Heart right ventricle (tissue), 16 donors: ENCODE results near the gene MVP. TPM values are rescaled to one million over a fixed set of nuclear protein-coding genes. Genes with fewer than 3 reads are reported as not detected.
"Not testable (repeated sequence)": the region's sequence is repeated elsewhere in the genome, so short reads cannot be mapped to it uniquely, and the experiment has no call there.

Experiments used
- ATAC-seq, 8 donors: fragments of 200-7000 bp; cut with Tn5 transposase; one replicate each; pipeline ENCODE4 v1.9.1; 2020; ENCODE audit warnings: mild to moderate bottlenecking in 8 of 8, moderate library complexity in 8 of 8, moderate number of reproducible peaks in 1 of 8
- DNase-seq, 2 donors: peaks; one replicate each; pipeline ENCODE4 v3.0.0-alpha.2; 2020
- H3K27ac ChIP-seq, 10 donors: fragments of 200-600 bp; sonication (generic) in 2 of 10; one replicate each; pipeline versions ENCODE4 v1.5.0 to v1.8.0; 2020 to 2022; ENCODE audit warnings: mild to moderate bottlenecking in 3 of 10
- H3K27me3 ChIP-seq, 7 donors: fragments of 200-600 bp; one replicate each; pipeline ENCODE4 v1.8.0; 2021 to 2022; ENCODE audit warnings: mild to moderate bottlenecking in 2 of 7
- H3K36me3 ChIP-seq, 9 donors: fragments of 200-600 bp; sonication (generic) in 1 of 9; one replicate each; pipeline versions ENCODE4 v1.5.0 to v1.8.0; 2020 to 2022; ENCODE audit warnings: mild to moderate bottlenecking in 2 of 9
- H3K4me1 ChIP-seq, 9 donors: fragments of 200-600 bp; sonication (generic) in 1 of 9; one replicate each; pipeline versions ENCODE4 v1.5.0 to v1.8.0; 2020 to 2022; ENCODE audit warnings: mild to moderate bottlenecking in 4 of 9
- H3K4me3 ChIP-seq, 10 donors: fragments of 200-600 bp; sonication (generic) in 2 of 10; one replicate each; pipeline versions ENCODE4 v1.5.0 to v1.8.0; 2020 to 2022; ENCODE audit warnings: mild to moderate bottlenecking in 7 of 10, moderate library complexity in 2 of 10
- H3K9me3 ChIP-seq, 11 donors: fragments of 200-600 bp in 10 of 11; sonication (generic) in 2 of 11; one replicate each; pipeline versions ENCODE4 v1.5.0 to v1.8.0; 2013 to 2022; ENCODE audit warnings: mild to moderate bottlenecking in 2 of 11, control low read depth in 1 of 11, moderate library complexity in 1 of 11
- WGBS, 2 donors: extraction: QIAGEN DNeasy Blood & Tissue Kit; methylation state at CpG; one replicate each; pipeline ENCODE4 v1.1.7; 2013; ENCODE audit warnings: inconsistent platforms in 1 of 2; 5-methylcytosine and 5-hydroxymethylcytosine counted together
- intact Hi-C, 10 donors: fragments of 100-400 bp; cut with DNase I; formaldehyde crosslinking; loops; one replicate each; pipeline versions ENCODE4 v1.11.1 to v1.14.2; 2022
- long read RNA-seq, 3 donors: library from polyadenylated mRNA; unstranded; transcript quantifications; one replicate each; pipeline ENCODE4 v2.0.0, GENCODE V29; 2020 to 2021
- polyA plus RNA-seq, 2 donors: library from polyadenylated mRNA; stranded (reverse); fragments of 200-250 nt; gene quantifications; one replicate each; pipeline ENCODE4 v1.2.3, GENCODE V29; 2013
- total RNA-seq, 10 donors: library from RNA; stranded (reverse); fragmentation: NEBNext Ultra II Directional in 3 of 10; extraction: Animal tissue kit (Norgen Biotek cat#: 25700) in 3 of 10; gene quantifications; one replicate each; pipeline versions ENCODE4 v1.2.1 to v1.2.4, GENCODE V29; 2021 to 2023
- TF ChIP-seq, protein P1 (sequence below), 9 donors: fragments of 200-600 bp; sonication (generic) in 2 of 9; IDR thresholded peaks; one replicate each; pipeline versions ENCODE4 v1.5.0 to v1.8.0; 2021 to 2022; ENCODE audit warnings: antibody characterized with exemption in 9 of 9, mild to moderate bottlenecking in 5 of 9, moderate library complexity in 1 of 9
- donor health status: Arrhythmogenic right ventricular cardiomyopathy.
- donor health status: ischemic (EF 13 %, LVEDD 7.1; RV severe dilation, severe dysfunction).
- donor health status: healthy with polysubstance abuse.
- donor health status: DM: no; HTN: yes; CAD: no.
- donor health status: DM: no; HTN: no; CAD: no.
- donor health status: ischemic (EF 25% LVEDD 6.9; RV normal size, moderate dysfunction).
- donor health status: ischemic (EF 25% LVEDD 5.7; RV mildly dilated, moderate dysfunction).
- donor health status: healthy.
- donor health status: DM: yes; HTN: yes; CAD: no.
- donor health status: Ischemic cardiomyopathy.
- donor health status: ischemic (EF 35%, LVEDD 5.7; RV mildly dilated, moderate dysfunction).
- donor health status: nonischemic (EF 11% LVEDD 7.7; RV severe dilation, severe dysfunction).
- donor health status: DM: yes; HTN: yes; CAD: no.
- donor health status: PGD.
- donor health status: ischemic (EF 29% LVEDD 5.4; RV normal size, mild dysfunction).
- donor health status: nonischemic (EF 23%, LVEDD 6.1; RV moderate dilation, normal function).

Gene MVP
- total RNA-seq, result 100 to 1,000 TPM in 1 of 10 donors, 10 to 100 TPM in 9; 24.5 to 122 (median 37.4) TPM
- 10 to 100 TPM; 50.9 to 53.0 TPM for polyA plus RNA-seq
- long read RNA-seq, donor 1, transcript MVP-202 (15 exons, 2,925 nt), result minor isoform, 6 of 70 reads
- long read RNA-seq, donor 1, transcript MVP-201 (15 exons, 2,870 nt), result major isoform, 19 of 70 reads
- long read RNA-seq, donor 1, partial matches to known transcripts, result 45 of 70 reads
- long read RNA-seq, donor 1, other reads (novel, unspliced or antisense), result 0 of 70 reads
- long read RNA-seq, donor 2, transcript MVP-201 (15 exons, 2,870 nt), result major isoform, 11 of 53 reads
- long read RNA-seq, donor 2, partial matches to known transcripts, result 34 of 53 reads
- long read RNA-seq, donor 2, other reads (novel, unspliced or antisense), result 4 of 53 reads
- long read RNA-seq, donor 3, transcript MVP-201 (15 exons, 2,870 nt), result major isoform, 89 of 200 reads
- long read RNA-seq, donor 3, transcript MVP-202 (15 exons, 2,925 nt), result minor isoform, 25 of 200 reads
- long read RNA-seq, donor 3, partial matches to known transcripts, result 74 of 200 reads
- long read RNA-seq, donor 3, other reads (novel, unspliced or antisense), result 12 of 200 reads

DNA sequence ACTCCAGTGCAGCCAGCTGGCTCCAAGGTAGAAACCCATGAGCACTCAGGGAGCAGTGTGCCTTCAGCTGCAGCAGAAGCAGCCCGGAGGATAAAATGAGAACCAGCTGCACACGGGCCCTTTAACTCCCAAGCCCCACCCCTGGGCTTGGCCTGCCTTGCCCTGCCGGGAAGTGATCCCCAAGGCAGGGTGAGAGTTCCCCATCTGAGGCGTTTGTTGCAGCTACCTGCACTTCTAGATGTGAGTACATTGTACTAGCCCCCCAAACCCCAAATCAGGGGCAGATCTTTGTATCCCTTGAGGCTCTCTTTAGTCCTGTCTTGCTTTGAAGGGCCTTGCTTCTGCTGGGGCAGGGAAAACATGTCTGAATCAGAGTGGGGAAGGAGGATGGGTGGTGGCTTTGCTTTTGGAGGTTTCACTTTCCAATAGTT lies at the start of gene MVP:
TSS of gene MVP (plus strand) at position 192 of the 431 bp plus-strand sequence. CDS start 10,088 bp downstream, outside the sequence.
- Histone ChIP-seq H3K4me3 (peak within 1 kb of the TSS; percentile 44 to 82 (median 72)), H3K27ac (peak within 1 kb of the TSS; percentile 66 to 94 (median 87)), H3K36me3 (peaks cover 0 to 35% (median 0%) of the 10 kb centered on the region in 9 donors), H3K27me3 (no peaks in the 10 kb centered on the region), H3K4me1 (peaks cover 19 to 83% (median 74%) of the 10 kb centered on the region in 9 donors), H3K9me3 (no peaks in the 10 kb centered on the region)
- intact Hi-C loops, result loop anchor here in 1 of 10 donors (5.0 kb wide), 1 partner anchor 42 kb away; the partner anchor contains the start of gene CDIPT
- TF ChIP-seq, protein P1, sequence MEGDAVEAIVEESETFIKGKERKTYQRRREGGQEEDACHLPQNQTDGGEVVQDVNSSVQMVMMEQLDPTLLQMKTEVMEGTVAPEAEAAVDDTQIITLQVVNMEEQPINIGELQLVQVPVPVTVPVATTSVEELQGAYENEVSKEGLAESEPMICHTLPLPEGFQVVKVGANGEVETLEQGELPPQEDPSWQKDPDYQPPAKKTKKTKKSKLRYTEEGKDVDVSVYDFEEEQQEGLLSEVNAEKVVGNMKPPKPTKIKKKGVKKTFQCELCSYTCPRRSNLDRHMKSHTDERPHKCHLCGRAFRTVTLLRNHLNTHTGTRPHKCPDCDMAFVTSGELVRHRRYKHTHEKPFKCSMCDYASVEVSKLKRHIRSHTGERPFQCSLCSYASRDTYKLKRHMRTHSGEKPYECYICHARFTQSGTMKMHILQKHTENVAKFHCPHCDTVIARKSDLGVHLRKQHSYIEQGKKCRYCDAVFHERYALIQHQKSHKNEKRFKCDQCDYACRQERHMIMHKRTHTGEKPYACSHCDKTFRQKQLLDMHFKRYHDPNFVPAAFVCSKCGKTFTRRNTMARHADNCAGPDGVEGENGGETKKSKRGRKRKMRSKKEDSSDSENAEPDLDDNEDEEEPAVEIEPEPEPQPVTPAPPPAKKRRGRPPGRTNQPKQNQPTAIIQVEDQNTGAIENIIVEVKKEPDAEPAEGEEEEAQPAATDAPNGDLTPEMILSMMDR (IDR thresholded peaks at IDR 0.05), result no peak
- ATAC-seq, result peak; percentile 9 to 47 (median 37)
- 0% methylated on average over 4 of the region's 4 CpGs for WGBS, 2 donors
- peak; percentile 62 to 63 for DNase-seq

- DNase-seq, H3K27ac ChIP-seq, ATAC-seq, H3K4me1 ChIP-seq, H3K36me3 ChIP-seq, H3K27me3 ChIP-seq, H3K9me3 ChIP-seq, H3K4me3 ChIP-seq: not testable (repeated sequence)
- 84 to 86% methylated on average over 7 of the region's 7 CpGs for WGBS, 2 donors
- intact Hi-C loops, result loop anchor here in 1 of 10 donors (10.0 kb wide), 1 partner anchor 58 kb away; no protein-coding TSS in a partner anchor
Observed at GRCh38 chr16:29772330-29772729, 47.9 kb upstream of the MVP start.

GRCh38 chr16:29774730-29775129 lies 45.5 kb upstream of the MVP start:
- Histone ChIP-seq H3K9me3 (no peaks in the 10 kb centered on the region), H3K4me3 (no peak overlapping the region), H3K36me3 (no peaks in the 10 kb centered on the region), H3K27me3 (peaks cover 0 to 16% (median 0%) of the 10 kb centered on the region in 7 donors), H3K4me1 (peaks cover 0 to 3% (median 0%) of the 10 kb centered on the region in 9 donors), H3K27ac (no peak overlapping the region)
- DNase-seq (no peak), ATAC-seq (no peak)
- WGBS, 2 donors, result 90 to 94% methylated on average over 5 of the region's 5 CpGs
- TF ChIP-seq, protein P1 (IDR thresholded peaks at IDR 0.05), result no peak
- intact Hi-C loops, result loop anchor here in 1 of 10 donors (10.0 kb wide), 1 partner anchor 60 kb away; no protein-coding TSS in a partner anchor

DNA sequence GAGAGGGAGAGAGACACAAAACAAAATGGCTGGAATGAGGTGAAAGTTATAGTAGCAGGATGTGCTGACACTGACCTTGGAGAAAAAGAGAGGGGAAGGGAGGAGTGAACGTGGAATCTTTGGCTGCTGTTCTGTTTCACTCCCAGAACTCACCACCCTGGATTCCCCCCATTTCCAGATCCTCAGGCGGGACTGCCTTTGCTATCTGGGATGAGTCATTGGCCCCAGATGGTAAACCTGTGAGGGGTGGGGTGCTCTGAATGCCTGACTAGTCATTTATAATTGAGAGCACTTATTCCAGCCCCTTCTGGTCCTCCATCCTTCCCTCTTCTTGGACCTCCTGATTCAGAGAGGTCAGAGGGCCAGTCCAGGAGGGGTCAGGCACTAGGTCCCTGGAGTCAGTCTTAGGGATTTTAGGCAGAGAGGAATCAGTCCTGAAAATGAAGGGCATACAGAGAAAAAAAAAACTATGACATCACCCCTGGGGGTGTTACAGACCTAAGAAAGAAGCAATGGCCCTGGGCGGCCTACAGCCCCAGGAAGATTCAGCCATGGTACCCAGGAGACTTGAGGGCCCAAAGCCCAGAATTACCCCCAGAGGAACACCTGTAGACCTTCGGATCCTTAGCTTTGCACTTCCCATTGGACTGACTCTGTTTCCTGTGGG lies 44.4 kb upstream of the MVP start:
- ATAC-seq (no peak), DNase-seq (no peak)
- TF ChIP-seq, protein P1 (IDR thresholded peaks at IDR 0.05), result no peak
- no peak overlapping the region for H3K4me3 ChIP-seq
- peaks cover 0 to 3% (median 0%) of the 10 kb centered on the region in 9 donors for H3K4me1 ChIP-seq
- no peak overlapping the region for H3K27ac ChIP-seq
- H3K9me3 ChIP-seq, result no peaks in the 10 kb centered on the region
- WGBS, 2 donors, result 59 to 64% methylated on average over 4 of the region's 4 CpGs
- H3K36me3 ChIP-seq, result no peaks in the 10 kb centered on the region
- intact Hi-C loops, result loop anchor here in 1 of 10 donors (10.0 kb wide), 1 partner anchor 61 kb away; no protein-coding TSS in a partner anchor
- H3K27me3 ChIP-seq, result peaks cover 0 to 27% (median 4%) of the 10 kb centered on the region in 7 donors
